Activated effector memory CD4-positive, alpha-beta T cell treated with anti-CD3 and anti-CD28 coated beads, Interleukin-2, amount 50 U/mL, for 16 hours (primary cell): ENCODE measurements around the gene PTP4A2.

Experiments used
- DNase-seq: peaks from one replicate; pipeline ENCODE4 v3.0.0-alpha.2; 2020

PTP4A2 gene

DNA sequence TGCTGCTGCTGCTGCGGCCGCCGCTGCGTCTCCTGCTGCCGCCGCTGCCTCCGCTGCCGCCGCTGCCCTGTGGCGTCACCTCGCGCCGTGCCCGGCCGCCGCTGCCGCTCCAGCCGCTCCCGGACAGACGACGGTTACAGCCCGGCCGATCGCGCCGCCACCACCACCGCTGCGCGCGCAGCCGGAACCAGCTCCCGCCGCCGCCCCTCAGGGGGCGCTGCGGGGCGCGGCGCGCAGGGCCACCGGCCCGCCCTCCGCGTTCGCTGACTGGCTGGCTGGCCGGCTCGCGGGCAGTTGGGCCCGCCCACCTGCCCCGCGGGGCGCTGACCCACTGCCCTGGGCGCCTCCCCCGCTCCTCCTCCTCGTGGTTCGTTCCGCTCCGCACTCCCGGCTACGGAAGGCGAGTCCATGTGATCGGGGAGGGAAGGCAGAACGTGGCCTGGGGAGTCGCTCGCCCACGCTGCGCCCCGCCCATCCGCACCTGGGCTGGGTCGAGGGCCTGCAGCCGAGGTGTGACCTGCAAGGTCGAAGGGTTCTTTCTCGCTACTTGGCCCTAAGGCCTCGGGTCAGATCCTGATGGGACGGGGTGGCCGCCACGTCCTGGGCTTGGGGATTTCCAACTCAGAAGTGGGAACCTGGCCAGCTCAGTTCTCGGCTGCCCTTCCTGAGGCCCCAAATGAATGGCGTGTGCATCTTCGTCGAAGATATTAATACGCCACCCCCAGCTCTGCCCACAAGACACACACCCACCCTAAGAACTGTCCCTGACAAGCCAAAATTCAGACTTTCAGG, at the start of gene PTP4A2:
Gene PTP4A2 (minus strand): TSS at position 185 of the 792 bp plus-strand sequence. CDS start 19,303 bp downstream, outside the sequence.
- DNase-seq = peak; percentile 93

DNA sequence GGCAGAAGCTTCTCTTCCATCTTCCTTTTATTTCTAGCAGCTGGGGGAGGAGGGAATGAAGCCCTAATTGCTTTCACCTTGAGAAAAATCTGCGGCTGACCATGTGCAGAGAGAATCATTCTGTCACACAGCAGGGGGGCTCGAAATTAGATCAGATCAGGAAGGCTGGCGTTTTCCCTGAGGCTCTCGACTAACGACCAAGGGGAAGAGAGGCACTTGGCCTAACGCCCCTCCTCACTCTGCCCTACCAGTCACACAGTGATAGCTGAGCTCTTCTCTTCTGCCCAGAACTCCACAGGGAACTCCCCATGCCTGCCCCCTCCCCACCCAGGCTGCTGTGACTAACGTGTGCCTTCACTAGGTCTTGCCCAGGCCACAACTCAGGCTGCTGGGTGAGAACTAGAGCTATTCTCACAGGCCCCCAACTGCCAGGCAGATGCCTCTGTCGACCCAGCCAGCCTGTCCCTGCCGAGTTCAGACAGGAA, 49.0 kb upstream of the PTP4A2 start:
- no peak for DNase-seq

DNA sequence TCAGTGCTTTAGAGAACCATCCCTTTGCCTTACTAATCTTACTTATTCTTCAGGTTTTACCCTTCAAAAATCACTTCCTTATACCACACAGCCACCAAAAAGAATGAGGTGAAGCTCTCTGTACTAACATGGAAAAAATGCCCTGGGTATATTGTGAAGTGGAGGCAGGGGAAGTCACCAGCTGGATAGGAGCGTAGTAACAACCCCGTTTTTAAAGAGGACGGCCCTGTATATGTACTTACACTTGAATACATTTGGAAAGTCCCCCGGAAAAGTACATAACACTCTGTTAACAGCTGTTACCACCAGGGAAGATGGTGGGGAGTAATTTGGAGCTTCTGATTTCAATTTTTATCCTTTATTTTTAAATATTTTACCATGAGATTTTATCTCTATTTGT, 47.3 kb upstream of the PTP4A2 start:
- no peak for DNase-seq

DNA sequence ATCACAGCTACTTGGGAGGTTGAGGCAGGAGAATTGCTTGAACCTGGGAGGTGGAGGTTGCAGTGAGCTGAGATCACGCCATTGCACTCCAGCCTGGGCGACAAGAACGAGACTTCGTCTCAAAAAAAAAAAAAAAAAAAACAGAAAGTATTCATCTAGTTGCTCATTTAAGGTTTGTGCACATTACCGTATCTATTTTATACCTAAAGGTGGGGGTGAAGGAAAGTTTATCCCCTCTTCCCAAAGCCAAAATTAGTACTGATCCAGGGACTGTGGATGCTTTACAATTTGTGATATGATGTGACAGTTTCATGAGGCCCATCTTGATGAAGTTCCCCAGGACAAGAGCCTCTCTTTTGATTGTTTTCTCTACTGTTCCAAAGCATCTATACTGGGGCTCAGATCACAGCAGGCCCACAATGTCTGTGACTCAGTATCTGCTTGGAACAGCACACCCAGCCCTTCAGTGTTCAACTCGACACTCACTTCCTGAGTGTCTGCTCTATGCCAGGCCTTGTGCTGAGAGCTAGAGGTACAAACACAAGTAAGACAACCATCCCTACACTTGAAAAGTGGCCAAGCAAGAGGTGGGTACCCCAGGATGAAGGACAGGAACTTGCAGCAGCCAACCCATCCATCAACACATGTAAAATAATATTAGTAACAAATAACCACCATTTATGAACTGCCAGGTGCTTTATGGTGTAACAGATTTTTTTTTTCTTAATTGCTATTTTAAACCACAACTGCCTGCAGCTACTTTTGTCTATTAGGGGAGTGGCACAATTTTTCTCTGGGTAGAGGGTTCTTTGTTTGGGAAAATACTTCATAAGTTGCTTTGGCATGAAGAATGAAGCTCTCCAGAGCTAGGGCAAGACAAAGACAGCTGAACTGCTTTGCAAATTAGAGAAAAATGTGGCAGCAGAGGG, 46.5 kb upstream of the PTP4A2 start:
- DNase-seq = peak; percentile 73

DNA sequence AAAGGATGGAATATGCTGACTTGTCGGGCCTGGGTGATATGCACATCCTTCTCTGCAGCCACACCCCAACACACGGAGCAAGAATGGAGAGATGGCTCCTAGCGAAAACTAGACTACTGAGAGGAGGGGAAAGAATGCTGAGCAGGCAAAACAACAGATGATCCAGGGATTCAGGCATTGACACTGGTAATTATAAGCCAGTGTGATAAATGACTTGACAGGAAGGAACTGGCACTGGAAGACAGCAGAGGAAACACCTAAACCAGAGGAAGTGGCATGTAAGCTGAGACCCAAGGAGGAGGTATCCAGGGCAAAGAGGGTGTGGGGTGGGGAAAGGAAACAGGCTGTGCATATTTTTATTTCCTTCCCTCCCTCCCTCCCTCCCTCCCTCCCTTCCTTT, 43.8 kb upstream of the PTP4A2 start:
- no peak for DNase-seq

DNA sequence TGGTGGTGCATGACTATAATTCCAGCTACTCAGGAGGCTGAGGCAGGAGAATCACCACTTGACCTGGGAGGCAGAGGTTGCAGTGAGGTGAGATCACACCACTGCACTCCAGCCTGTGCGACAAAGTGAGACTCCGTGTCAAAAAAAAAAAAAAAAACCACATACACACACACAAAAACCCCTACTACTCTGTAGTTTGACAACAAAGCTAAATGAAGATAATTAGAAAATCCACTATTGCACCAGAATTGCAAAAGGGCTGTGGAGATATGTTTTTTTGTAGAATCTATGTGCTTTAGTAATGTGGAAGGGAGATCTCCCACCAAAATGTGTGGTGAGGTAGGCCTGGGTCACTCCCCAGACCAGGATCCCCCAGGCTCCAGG, 43.3 kb upstream of the PTP4A2 start:
- DNase-seq = no peak

DNA sequence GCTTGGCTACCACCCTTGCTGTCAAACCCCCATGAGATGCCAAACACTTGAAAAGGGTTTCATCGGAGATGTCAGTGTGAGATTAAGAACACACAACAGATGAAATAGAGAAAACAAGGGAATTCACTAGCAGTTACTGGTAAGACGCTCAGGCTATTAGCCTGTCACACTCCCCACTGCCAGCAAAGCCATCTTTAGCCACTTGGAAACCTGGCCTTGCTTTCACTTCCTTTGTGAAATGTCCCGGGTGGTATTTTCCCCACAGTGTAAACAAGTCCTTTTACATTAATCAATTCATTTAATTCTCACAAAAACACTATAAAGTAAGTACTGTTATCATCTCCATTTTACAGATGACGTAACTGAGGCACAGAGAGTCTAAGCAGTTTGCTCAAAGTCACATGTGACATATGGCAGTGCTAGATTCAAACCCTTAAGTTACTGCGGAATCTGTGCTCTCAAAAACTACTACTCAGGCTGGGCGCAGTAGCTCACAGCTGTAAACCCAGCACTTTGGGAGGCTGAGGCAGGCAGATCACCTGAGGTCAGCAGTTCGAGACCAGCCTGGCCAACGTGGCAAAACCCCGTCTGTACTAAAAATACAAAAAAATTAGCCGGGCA, 42.8 kb upstream of the PTP4A2 start:
- DNase-seq = no peak

DNA sequence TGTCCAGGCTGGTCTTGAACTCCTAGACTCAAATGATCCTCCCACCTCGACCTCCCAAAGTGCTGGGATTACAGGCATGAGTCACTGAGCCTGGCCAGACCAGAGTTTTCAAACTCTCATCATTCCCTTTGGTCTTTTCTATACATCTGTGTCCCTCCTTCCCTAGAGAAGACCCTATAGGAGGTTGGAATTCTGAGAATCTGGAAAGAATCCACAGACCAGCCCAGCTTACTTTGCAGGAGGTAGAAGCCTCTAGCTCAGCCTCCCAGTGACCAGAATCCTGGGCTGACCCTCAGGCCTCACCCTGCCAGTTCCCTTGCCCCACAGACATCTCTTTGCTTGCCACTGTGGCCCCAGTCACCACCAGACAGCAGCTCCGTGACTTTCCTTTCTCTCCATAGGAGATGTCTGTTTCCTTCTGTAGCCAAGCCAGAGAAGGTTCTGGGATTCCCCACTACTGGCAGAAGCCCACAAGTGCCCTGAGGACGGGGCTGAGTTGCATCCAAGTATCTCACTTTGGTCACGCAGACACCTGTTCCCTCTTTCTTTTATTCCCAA, 40.8 kb upstream of the PTP4A2 start:
- no peak for DNase-seq

DNA sequence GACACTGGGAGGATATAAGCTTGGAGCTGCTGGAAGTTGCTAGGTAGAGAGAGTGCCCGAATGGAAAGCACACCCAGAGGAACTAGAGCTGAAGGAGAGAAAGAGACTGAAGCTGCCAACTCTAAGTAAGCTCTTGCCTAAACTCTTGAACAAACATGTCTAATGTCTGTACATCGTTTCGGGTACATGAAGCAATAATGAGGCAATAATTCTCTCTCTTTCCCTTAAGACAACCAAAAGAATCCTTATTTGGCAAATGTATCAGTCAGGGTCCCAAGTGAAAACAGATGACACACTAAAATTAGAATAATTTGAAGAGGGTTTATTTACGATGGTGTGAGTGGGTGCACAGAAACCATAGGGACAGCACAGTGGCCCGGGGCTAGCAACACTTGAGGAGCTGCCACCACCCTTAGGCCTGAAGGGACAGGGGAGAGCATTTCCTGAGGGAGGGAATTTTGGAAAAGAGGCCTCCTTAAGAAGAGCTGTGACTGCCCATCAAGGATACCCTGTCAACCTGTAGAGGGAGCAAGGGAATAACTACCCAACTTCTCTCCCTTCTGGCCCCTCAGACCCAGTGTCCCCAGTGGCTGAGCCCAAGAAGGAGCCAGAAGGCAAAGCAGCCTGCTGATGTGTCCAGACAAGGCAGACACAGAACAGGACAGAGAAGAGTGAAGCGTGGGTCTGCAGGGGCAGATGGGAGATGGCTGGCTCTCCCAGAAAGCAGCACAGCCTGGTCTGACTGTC, 39.4 kb upstream of the PTP4A2 start:
- no peak for DNase-seq

DNA sequence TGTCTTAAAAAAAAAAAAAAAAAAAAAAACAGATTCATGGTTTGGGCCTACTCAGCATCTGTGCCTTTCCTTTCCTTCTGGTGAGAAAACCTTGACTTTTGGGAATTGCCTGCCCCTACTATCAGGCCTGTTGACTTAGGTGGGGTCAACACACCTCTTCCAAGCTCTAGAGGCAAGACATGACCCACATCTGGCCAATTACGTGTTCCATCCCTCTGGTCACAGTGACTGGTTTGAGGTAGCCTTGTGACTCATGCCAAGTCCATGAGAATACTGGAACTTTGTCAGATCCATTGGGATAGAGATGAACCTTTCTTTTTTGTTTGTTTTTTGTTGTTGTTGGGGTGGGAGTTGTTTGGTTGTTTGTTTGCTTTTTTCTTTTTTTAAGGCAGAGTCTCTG, 38.2 kb upstream of the PTP4A2 start:
- no peak for DNase-seq

DNA sequence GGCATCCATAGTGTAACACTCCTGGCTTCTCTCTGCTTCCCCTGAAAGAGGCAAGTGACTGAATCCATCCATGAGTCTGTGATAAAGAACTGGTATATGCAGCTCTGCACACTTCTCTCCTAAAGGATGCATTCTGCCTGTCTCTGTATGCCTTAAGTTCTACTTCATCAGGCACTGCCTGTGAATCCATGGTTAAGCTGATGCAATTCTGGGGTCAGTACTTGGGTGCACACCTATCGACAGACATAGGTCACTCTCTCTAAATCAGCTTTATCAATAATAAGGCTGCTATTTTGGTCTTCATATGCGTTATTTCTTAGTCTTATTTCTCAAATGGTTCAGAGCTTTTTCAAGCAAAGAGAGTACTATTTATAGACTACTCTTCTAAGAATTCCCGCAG, 32.7 kb upstream of the PTP4A2 start:
- DNase-seq = no peak

DNA sequence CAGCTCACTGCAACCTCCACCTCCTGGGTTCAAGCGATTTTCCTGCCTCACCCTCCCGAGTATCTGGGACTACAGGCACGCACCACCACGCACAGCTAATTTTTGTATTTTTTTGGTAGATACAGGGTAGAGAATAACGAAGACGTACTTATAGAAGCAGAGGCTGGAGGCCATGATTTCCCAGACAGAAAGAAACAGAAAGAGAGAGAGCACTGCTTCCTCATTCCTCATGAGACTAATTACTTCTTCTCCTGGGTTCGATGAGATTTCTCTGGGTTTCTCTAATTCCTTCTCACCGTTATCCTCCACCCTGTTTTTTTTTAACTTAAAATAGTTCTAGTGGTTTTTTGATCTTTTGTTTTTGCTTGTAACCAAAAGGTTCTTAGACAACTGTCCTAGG, 23.4 kb upstream of the PTP4A2 start:
- DNase-seq = no peak

DNA sequence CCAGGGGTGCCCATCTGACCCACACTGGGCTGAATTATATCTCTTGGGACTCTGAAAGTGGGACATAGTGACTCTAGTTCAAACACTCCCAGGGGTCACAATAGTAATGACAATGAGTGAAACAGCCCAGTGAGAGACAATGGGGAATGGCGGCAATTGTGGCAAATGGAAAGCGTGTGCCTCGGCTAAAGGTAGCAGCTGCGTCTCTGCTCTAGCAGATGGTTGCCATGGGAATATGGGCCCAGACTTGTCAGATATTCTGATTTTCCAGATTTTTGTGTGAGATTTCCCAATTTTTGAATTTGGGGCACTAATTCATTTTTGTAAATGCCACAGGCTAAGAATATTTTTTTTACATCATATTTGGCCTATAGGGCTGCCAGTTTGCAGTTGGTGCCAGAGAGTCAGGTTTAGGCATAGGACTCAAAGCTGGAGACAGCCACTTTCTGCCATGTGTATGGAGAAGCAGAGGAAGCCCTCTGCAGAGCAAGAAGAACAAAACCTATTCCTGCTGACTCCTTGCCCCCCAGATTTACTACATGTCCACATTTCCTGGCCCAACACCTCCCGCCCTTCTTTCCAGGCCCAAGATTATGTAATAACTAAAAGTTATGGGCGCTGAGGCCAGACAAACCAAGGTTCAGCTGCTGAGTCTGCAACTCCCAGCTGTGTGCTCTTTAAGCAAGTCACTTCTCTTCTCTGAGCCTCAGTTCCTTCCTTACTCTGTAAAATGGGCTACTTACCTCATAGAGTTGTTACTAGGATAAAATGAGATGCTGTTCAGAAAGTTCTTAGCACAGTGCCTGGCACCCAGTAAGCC, 21.6 kb upstream of the PTP4A2 start:
- no peak for DNase-seq

DNA sequence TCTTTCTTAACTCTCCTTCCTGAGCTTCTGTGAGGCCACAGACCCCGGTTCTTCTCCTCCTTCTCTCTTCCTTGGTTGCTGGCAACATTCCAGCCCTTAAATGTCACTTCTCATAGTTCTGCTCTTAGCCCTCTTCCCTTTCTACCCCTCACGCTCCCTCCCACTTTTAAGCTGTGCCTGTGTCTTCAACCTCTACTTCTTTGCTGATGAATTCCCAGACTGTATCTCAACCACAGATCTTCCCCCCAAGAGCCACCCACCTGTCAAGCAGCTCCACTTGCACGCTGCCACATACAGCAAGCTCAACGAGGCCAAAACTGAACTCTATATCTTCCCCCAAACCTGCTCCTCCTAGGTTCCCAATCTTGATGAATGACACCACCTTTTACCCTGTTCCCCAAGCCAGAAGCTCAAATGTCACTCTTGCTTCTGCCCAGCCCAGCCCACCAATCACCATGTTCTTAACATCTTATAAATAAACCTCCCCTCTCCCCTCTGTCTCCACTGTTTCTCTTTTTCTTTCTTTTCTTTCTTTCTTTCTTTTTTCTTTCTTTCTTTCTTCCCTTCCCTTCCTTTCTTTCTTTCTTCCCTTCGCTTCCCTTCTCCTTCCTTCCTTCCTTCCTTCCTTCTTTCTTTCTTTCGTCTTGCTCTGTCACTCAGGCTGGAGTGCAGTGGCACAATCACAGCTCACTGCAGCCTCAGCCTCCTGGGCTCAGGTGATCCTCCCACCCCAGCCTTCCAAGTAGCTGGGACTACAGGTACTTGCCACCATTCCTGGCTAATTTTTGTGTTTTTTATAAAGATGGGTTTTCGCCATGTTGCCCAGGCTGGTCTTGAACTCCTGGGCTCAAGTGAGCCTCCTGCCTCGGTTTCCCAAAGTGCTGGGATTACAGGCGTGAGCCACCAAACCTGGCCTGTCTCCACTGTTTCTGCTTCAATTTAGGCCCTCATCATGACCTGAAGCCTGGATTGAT, 19.8 kb upstream of the PTP4A2 start:
- DNase-seq = peak; percentile 80

DNA sequence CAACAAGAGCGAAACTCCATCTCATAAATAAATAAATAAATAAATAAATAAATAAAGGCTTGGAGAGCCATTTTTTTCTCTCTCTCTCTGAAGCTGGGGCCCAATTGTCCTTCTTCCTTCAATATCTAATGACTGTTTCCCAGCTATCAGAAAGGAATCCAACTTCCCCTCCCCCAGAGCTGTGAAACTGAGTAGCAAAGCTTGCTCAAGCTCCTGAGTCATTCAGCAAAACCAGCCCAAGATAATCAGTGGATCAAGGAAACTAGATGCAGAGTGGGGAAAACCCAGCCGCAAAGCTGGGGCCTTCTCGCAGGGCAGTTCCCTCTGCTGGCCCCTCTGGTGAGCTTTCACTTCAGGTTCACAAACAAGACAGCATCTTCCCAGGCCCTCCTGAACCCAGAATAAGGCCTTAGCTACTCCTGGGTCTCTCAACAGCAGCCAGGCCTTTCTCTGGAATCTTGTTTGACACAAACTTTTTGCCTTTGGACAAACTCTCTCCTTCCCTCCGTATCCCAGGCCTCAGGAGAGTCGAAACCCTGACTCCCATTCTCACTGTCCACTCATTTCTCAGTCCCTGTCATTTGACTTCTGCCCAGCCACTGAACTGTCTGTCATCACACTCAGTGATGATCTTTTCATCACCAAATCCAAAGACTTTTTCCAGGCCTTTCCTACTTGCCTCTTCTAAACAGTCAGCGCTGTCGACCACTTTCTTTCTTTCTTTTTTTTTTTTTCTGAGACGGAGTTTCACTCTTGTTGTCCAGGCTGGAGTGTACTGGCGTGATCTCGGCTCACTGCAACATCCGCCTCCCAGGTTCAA, 18.0 kb upstream of the PTP4A2 start:
- DNase-seq = peak; percentile 93

DNA sequence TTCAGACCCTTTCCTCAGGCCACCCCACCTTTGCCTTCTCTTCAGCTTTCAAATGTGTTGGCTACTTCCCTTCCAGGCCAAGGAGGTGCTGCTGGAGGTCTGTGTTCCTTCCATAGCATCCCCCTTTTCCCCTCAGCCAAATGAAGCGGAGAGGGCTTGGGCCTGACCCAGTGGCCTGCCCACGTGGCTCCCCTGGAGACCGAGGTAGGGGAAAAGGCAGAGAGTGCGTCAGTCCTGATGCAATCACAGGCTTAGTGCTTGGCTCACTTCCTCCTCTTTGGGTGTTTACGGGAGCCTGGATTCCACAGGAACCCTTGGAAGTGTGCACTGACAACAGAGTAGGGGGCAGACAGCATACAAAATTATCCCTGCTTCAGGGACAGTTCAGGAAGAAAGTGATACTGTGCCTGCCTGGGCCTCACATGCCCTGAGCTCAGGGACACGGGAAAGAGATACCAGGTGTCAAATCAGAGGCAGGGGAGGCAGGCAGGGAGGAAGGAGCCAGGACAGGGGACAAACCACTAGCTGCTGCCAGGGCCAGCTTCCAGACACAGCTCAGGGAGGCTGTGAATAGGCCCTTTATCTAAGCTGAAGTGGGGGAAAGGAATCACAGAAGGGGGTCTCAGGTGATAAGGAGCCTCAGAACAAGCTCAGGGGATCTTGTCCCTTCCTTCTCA, 16.6 kb upstream of the PTP4A2 start:
- peak; percentile 64 for DNase-seq

DNA sequence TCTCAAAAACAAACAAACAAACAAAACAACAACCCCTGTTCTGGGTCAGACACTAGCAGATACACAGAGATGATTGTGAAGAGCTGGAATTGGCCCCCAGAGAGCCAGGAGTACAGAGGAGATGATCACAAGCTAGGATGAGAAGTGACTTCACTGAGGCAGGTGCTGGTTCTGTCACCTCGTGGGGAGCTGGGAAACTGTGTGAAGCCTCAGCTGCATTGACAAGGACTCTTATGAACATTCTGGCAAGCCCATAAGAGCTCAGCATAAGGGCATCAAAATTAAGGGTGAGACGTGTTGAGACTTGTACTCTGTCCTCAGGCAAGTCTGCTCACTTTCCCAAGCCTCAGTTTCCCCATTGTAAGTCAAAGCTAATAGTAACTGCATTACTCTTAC, 14.7 kb upstream of the PTP4A2 start:
- DNase-seq = peak; percentile 17

DNA sequence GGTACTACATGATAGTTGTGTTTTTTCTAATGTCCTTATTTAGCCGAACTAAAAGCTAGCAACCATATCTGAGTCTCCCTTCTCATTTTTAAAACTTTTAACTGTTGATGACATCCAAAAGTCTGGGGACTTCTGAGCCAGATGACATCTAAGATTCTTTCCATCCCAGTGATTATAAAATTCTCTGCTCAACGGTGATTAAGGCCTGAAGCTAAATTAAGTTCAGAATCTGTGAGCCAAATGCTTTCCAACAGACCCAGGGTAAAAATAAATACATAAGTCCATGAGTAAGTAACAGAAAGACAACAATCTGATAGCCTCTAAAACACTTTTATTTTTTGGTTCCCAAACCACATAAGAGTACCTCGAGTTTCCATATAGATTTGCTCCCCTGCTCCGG, 13.1 kb upstream of the PTP4A2 start:
- no peak for DNase-seq

DNA sequence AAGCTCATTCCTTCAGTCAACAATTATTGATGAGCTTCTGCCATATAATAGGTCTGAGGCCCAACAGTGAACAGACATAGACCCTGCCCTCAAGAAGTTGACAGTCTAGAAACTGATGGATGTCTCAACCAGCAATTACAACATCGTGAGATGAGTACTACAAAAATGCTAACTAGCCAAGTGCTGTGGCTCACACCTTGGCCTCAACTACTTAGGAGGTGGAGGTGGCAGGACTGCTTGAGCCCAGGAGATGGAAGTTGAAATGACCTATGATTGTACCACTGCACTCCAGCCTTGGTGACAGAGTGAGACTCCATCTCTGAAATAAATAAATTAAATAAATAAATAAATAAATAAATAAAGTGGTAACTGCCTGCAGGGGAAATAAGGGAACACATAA, 11.7 kb upstream of the PTP4A2 start:
- DNase-seq = no peak
